ENCODE measurements around the gene TSKS. TPM values are rescaled to one million over a fixed set of nuclear protein-coding genes. Genes with fewer than 3 reads are reported as not detected.

TSKS gene
- total and polyA plus RNA-seq, 2 of the 13 experiments (the other 11 are each of a cell fraction or from before 2014, with no cell fraction given): 0.03 TPM; not detected in 1

DNA sequence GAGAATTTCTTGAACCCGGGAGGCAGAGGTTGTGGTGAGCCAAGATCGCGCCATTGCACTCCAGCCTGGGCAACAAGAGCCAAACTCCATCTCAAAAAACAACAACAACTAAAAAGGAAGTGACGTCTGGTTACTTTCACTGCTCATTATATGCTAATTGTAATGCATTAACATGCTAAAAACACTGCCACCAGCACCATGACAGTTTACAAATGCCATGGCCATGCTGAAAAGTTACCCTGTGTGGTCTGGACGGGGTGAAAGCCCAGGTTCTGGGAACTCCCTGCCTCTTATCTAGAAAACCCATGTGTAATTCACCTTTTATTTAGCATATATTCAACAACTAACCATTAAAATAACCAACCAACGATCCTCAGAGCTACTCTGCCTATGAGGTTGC lies 44.1 kb downstream of the TSKS start:
- ATAC-seq: no peak
- Histone ChIP-seq H4K20me1 (ENCODE audit: insufficient read depth, low read length) (no peaks in the 10 kb centered on the region), H3K9ac (ENCODE audit: insufficient read depth, low read depth, low read length) (no peak overlapping the region), H3K36me3 (replicated peaks in 1 of 2; ENCODE audit: control insufficient read depth in 1 of 2, insufficient read depth in 2 of 2, low read length in 2 of 2) (no peaks in the 10 kb centered on the region), H3K79me2 (ENCODE audit: insufficient read depth, low read length) (no peaks in the 10 kb centered on the region), H3K27me3 (ENCODE audit: control insufficient read depth in 1 of 2, insufficient read depth in 2 of 2, low read length in 2 of 2) (no peaks in the 10 kb centered on the region), H3K9me3 (ENCODE audit: low read length) (no peaks in the 10 kb centered on the region), H3K27ac (ENCODE audit: extremely low read length, insufficient read depth, low read length) (no peak overlapping the region), H3K4me3 (replicated peaks in 1 of 3; ENCODE audit: insufficient read depth in 1 of 3, low read depth in 2 of 3, low read length in 3 of 3) (no peak overlapping the region), H3K4me2 (ENCODE audit: low read depth, low read length) (no peak overlapping the region), H3K4me1 (ENCODE audit: insufficient read depth, low read length) (peaks cover 8% of the 10 kb centered on the region; the same call in 1 of the 2 replicates), H2AFZ (ENCODE audit: low read length) (no peak overlapping the region)
- ChIA-PET CTCF (ENCODE audit: low intra/inter-chr PET ratio, low total read pairs) (no interaction called here), POLR2A (no interaction called here)
- in situ Hi-C loops (cut with HindIII; ENCODE audit: extremely low pct_ligation_motif_present, low pct_unique_long_range_greater_than_20kb): no loop called here
- DNase-seq (ENCODE audit: low spot score): no peak
- intact Hi-C loops (cut with micrococcal nuclease; ENCODE audit: unreplicated experiment): no loop called here
- 76% methylated on average over 6 of the region's 6 CpGs for WGBS (ENCODE audit: low lambda C conversion rate)
- no TSS peak for BruUV-seq (replicated peaks)
- no peak for FAIRE-seq
- TF ChIP-seq ZNF703 (CRISPR knock-in tag; IDR thresholded peaks at IDR 0.05; ENCODE audit: borderline replicate concordance) (no peak), ZNF225 (CRISPR knock-in tag; IDR thresholded peaks at IDR 0.05) (no peak), ZNF781 (CRISPR knock-in tag; IDR thresholded peaks at IDR 0.05; ENCODE audit: borderline replicate concordance, not compliant biosample characterization) (no peak), ZNF652 (CRISPR knock-in tag; IDR thresholded peaks at IDR 0.05; ENCODE audit: borderline replicate concordance, low read depth) (no peak), ZNF558 (CRISPR knock-in tag; IDR thresholded peaks at IDR 0.05; ENCODE audit: borderline replicate concordance) (no peak), ARNTL (CRISPR knock-in tag; IDR thresholded peaks at IDR 0.05) (no peak), FOSL1 (CRISPR knock-in tag; IDR thresholded peaks at IDR 0.05; ENCODE audit: borderline replicate concordance) (no peak), SAP130 (CRISPR knock-in tag; IDR thresholded peaks at IDR 0.05; ENCODE audit: low read depth) (no peak), ZNF782 (CRISPR knock-in tag; IDR thresholded peaks at IDR 0.05; ENCODE audit: borderline replicate concordance) (no peak), FOXO4 (CRISPR knock-in tag; conservative IDR thresholded peaks at IDR 0.05) (no peak), ZBTB4 (CRISPR knock-in tag; IDR thresholded peaks at IDR 0.05; ENCODE audit: borderline replicate concordance) (no peak), SYNCRIP (IDR thresholded peaks at IDR 0.05; ENCODE audit: insufficient read depth, low read depth, low read length) (no peak)
- TF ChIP-seq, protein P1, sequence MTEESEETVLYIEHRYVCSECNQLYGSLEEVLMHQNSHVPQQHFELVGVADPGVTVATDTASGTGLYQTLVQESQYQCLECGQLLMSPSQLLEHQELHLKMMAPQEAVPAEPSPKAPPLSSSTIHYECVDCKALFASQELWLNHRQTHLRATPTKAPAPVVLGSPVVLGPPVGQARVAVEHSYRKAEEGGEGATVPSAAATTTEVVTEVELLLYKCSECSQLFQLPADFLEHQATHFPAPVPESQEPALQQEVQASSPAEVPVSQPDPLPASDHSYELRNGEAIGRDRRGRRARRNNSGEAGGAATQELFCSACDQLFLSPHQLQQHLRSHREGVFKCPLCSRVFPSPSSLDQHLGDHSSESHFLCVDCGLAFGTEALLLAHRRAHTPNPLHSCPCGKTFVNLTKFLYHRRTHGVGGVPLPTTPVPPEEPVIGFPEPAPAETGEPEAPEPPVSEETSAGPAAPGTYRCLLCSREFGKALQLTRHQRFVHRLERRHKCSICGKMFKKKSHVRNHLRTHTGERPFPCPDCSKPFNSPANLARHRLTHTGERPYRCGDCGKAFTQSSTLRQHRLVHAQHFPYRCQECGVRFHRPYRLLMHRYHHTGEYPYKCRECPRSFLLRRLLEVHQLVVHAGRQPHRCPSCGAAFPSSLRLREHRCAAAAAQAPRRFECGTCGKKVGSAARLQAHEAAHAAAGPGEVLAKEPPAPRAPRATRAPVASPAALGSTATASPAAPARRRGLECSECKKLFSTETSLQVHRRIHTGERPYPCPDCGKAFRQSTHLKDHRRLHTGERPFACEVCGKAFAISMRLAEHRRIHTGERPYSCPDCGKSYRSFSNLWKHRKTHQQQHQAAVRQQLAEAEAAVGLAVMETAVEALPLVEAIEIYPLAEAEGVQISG (CRISPR knock-in tag; IDR thresholded peaks at IDR 0.05): no peak
